GM20431 (cell line): ENCODE measurements around the gene CYTH2.

Experiments used
- in situ Hi-C: fragments of 300-500 bp; cut with MseI, MboI; formaldehyde crosslinking; loops from one replicate; pipeline ENCODE4 v1.15.0; 2020; ENCODE audit warnings: low sequenced_read_pairs; ENCODE audit not compliant: unreplicated experiment

CYTH2 gene

DNA sequence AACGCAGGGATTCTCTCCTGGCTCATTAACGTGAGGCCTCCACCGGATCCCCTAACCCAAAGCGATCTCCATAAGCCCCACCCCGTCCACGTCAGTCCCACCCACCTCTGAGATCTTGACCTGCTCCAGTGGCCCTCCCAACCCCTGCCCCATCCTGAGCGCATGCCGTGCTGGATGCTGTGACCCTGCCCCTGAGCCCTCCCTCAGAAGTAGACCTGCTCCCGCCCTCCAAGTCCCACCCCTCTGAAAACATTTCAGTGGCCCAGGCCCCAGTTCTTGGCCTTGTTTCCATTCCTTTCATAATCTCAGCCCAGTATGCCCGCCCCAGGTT is 22.6 kb downstream of the CYTH2 start:
- in situ Hi-C loops: no loop called here

GRCh38 chr19:48492925-48493717 is 24.0 kb downstream of the CYTH2 start:
- in situ Hi-C loops: no loop called here

DNA sequence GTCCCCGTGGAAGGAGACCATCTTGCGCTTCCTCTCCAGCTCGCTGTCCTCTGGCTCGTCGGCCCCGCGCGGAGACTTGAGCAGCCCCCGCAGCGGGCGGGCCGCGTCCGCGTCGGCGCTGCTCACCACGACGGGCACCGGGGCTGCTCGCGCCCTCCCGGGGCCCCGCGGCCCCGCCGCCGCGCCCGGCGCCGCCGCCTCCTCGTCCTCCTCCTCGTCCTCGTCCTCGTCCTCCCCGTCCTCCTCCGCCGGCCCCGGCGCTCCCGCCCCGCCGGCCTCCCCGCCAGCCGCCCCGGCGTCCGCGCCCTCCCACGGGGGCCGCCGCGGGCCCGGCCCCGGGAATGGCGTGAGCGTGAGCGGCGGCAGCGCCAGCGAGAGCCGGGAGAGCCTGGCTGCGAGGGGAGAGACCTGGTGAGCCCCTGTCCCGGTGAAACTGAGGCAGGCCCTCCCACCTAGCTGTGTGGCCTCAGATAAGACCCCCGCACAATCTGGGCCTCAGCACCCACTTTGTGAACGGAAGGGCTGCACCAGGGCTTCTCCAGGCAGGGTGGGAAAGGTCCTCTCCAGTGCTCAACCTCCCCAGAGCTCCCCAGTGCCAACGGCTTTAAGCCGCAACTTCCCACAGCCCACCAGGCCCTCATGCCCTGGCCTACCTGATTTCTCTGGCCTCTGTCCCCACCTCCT is 24.7 kb downstream of the CYTH2 start:
- in situ Hi-C loops: no loop called here

- in situ Hi-C loops: no loop called here
Measured at GRCh38 chr19:48495396-48495795, 26.2 kb downstream of the CYTH2 start.

DNA sequence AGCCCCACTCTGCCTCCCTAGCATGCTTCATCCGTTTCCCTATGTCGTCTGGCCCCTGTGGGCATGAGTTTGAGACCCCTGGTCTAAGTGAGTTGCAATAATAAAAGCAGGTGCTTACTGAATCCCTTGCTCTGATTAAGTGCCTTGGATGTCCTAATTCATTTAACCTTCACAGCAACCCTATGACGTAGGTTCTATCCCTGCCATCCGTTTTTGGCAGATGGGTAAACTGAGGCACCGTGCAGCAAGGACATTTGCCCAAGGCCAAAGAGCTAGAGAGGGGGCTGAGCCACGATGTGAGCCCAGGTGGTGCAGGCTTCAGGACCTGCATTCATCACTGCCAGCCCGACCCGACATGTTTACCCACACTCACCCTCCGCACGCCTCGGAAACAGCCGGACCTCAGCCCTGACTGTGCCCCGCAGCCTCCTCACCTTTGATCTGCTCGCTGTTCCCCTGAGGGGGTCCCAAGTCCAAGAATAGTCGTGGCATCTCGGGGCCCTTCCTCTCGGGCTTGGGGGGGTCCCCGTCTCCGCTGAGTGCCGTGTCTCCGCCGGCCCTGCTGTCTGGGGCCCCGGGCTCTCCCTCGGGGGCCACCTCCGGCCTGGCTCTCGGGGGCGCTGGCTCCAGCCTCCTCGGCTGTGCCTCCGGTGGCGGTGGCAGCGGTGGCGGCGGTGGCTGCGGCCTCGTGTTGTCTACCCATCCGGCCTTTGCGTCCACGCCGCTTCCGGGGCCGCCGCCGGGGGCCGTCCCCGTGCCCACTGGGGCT is 28.0 kb downstream of the CYTH2 start:
- in situ Hi-C loops: no loop called here

- in situ Hi-C loops: no loop called here
Measured at GRCh38 chr19:48497728-48498594, 28.8 kb downstream of the CYTH2 start.

- in situ Hi-C loops: no loop called here
Measured at GRCh38 chr19:48498595-48499311, 29.6 kb downstream of the CYTH2 start.

GRCh38 chr19:48499316-48500090 is 30.3 kb downstream of the CYTH2 start:
- in situ Hi-C loops: no loop called here

DNA sequence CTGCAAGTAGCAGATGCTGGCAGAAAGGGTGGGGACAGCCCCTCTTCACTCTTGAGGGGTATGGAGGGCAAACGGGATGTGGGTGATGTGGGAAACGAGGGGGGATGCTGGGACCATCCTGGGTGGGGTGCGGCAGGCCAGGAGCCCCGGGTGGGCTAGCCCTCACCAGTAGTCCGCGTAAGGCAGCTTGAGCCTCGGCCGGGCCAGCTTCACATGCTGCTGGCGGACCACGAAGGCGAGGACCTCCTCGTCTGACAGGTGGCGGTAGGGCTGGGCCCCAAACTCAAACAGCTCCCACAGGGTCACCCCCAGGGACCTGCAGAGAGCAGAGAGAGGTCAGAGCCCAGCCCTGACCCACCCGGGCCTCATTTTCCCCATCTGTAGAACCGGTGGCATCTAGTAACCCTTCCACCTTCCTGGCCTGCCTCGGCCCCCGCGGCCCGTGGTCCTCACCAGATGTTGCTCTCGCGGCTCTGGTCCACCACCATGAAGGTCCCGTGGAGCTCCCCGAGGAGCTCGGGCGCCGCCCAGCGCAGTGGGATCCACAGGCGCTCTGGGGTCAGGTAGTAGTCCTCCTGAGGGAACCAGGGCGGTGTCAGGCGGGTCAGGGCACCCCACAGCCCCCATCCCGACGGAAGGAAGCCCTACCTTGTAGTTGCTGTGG is 31.8 kb downstream of the CYTH2 start:
- in situ Hi-C loops: no loop called here

DNA sequence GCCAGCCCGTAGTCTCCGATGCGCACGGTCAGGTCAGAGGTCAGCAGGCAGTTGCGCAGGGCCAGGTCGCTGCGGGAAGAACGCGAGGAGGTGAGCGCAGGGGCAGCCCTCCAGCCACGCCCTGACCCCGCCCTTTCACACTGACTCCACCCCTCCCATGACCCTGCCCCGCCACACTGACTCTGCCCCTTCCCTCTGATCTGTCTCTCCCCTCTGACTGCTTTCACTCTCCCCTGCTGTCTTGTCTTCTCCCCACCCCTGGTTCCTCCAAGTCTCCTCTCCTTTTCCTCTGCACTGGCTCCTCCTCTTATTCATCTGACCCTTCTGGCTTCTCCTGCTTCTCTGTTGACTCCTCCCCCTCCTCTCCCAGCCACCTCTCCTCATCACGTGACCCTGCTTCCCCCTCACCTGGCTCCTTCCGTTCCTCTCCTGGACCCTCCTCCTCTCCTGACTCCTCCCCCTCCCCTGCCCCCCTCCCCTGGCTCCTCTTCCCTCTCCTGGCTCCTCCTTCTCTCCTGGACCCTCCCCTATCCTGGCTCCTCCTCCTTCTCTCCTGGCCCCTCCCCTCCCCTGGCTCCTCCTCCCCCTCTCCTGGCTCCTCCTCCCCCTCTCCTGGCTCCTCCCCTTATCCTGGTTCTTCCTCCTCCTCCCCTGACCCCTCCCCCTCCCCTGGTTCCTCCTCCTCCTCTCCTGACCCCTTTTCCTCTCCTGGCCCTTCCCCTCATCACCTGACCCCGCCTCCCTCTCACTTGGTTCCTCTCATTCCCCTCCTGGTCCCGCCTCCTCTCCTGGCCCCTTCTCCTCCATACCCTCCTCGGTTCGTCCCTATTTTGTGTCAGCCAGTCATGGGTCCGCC is 32.6 kb downstream of the CYTH2 start:
- in situ Hi-C loops: no loop called here

DNA sequence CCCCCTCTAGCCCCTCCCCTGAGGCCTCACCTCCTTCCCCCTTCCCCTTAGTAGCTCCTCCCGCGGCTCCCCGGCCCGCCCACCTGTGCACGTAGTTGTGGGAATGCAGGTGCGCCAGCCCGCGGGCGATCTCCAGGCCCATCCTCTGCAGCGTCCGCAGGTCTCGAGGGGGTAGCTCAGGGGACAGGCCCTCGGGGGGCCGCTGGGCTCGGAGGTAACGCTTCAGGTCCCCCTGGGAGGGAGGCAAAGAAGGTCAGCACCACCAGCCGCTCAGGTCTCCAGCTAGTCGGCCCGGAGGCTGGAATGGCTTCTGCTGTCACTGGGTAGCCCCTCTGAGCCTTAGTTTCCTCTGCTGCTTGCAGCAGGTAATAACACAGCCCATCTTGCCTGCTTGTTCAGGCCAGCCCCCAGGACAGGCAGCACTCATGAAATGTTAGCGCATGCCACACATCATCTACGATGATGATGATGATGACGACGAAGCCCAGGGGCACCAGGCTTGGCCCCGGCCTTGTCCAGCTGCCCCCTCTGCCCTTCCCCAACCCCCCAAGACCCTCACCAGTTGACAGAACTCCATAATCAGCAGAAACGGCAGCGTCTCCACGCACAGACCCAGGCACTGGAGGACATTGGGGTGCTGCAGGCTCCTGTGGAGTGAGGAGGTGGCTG is 33.3 kb downstream of the CYTH2 start:
- in situ Hi-C loops: no loop called here

DNA sequence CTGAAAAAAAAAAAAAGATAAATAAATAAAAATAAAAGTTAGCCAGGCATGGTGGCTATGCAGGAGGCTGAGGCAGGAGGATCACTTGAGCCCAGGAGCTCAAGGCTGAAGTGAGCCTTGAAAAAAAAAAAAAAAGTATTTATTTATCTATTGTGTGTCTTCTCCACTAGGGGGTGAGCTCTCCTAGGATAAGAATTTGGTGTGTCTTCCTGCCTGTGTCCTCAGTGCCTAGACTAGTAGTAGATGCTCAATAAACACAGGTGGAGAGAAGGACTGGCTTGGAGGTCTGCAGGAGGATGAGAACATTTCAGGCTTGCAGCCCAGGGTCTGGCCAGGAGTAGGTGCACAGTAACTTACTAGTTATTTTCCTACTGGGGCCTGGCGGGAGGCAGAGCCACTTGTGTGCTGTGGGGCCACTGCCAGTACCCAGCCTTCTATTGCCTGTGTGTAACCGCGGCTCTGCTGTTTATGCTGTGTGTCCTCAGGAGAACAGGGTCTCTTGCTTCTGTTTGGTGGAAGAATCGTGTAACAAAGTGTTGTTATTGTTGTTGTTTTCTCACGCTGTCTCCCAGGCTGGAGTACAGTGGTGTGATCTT is 37.1 kb downstream of the CYTH2 start:
- in situ Hi-C loops: no loop called here

GRCh38 chr19:48507911-48508439 is 38.8 kb downstream of the CYTH2 start:
- in situ Hi-C loops: no loop called here

- in situ Hi-C loops: no loop called here
Measured at GRCh38 chr19:48508729-48509411, 39.7 kb downstream of the CYTH2 start.

DNA sequence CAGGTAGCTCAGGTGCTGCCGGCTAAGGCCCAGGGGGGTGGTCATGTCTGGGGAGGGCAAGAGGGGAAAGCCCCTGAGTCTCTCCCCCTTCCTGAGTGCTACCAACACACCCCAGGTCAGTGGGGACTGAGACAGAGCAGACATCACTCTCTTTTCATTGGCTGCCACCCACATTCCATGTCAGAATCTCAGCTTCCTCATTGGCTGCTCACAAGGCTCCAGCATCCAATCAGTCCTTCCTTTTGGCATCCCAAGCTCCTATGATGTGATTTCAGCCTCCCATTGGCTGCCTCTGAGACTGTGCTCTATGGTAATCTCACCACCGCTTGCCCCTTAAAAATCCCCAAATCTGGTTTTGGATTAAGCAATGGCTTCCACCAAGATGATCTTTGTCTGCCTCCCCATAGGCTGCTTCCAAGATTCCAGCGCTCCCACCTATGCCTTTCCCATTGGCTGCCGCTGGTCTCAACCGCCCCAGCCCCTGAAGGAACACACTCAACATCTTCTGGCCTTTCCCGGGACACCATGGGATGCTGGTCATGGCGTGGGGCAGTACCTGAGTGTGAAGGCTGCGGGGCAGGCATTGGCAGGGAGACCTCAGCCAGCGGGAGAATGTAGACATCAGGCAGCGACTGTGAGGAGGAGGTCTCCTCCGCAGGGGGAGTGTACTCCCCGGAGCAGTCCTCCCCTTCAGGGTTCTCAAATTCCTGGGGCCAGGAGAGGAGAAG is 40.5 kb downstream of the CYTH2 start:
- in situ Hi-C loops: no loop called here
